K562 (cell line): ENCODE data around the gene C1orf21.

Experiments used
- MAFK ChIP-seq: IDR thresholded peaks from 2 replicates; pipeline ENCODE4 v1.6.1; 2011; ENCODE audit warnings: low read length, improper control_type of control experiment
- PCBP1 ChIP-seq: fragments of 200-400 bp; formaldehyde crosslinking; IDR thresholded peaks from 2 replicates; pipeline ENCODE4 v1.6.1; 2018; ENCODE audit warnings: mild to moderate bottlenecking, low read depth, low read length; ENCODE audit not compliant: poor library complexity, severe bottlenecking
- PRDM10 ChIP-seq: fragments of 450-650 bp; IDR thresholded peaks from 2 replicates; pipeline ENCODE4 v1.6.1; 2018; ENCODE audit not compliant: partially characterized antibody
- ZNF449 ChIP-seq: fragments of 250-450 bp; sonication (Bioruptor Pico); IDR thresholded peaks from 2 replicates; pipeline ENCODE4 v1.8.0; 2022; ENCODE audit warnings: moderate library complexity, mild to moderate bottlenecking, inconsistent platforms

- TF ChIP-seq PRDM10 (no peak), PCBP1 (no peak), ZNF449 (no peak), MAFK (no peak)
Observed at GRCh38 chr1:184598403-184599193, 211.8 kb downstream of the C1orf21 start.
